ENCODE measurements around the gene KIAA0232. TPM values are rescaled to one million over a fixed set of nuclear protein-coding genes. Genes with fewer than 3 reads are reported as not detected.

KIAA0232 gene
- total and polyA plus RNA-seq, 12 donors = 12.8 to 89.6 (median 70.9) TPM

DNA sequence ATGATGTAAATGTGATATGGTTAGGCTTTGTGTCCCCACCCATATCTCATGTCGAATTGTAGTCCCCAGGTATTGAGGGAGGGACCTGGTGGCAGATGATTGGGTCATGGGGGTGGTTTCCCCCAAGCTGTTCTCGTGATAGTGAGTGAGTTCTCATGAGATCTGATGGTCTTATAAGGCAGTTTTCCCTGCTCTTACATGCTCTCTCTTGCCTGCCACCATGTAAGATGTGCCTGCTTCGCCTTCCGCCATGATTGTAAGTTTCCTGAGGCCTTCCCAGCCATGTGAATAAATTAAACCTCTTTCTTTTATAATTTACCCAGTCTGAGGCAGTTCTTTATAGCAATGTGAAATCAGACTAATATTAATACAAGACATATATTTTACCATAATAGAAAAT, 42.6 kb upstream of the KIAA0232 start:
- no peak for ATAC-seq
- H3K27ac ChIP-seq = no peak overlapping the region
- H3K27me3 ChIP-seq = no peaks in the 10 kb centered on the region
- H3K4me3 ChIP-seq = no peak overlapping the region
- WGBS, 2 donors = 85 to 89% methylated on average over 4 of the region's 4 CpGs
- no peaks in the 10 kb centered on the region for H3K4me1 ChIP-seq
- H3K36me3 ChIP-seq = no peaks in the 10 kb centered on the region
- H3K9me3 ChIP-seq = no peaks in the 10 kb centered on the region
- no peak for TF ChIP-seq CTCF (IDR thresholded peaks at IDR 0.05)
- intact Hi-C loops (cut with DNase I) = no loop called here
- no peak for DNase-seq

GRCh38 chr4:6740347-6740746, 42.2 kb upstream of the KIAA0232 start:
- Histone ChIP-seq H3K27ac (no peak overlapping the region), H3K4me3 (no peak overlapping the region), H3K36me3 (no peaks in the 10 kb centered on the region), H3K9me3 (no peaks in the 10 kb centered on the region), H3K27me3 (no peaks in the 10 kb centered on the region), H3K4me1 (no peaks in the 10 kb centered on the region)
- TF ChIP-seq CTCF (IDR thresholded peaks at IDR 0.05) = no peak
- ATAC-seq = no peak
- DNase-seq = no peak
- WGBS, 2 donors = 86 to 94% methylated on average over 8 of the region's 8 CpGs
- intact Hi-C loops (cut with DNase I) = no loop called here

GRCh38 chr4:6742507-6742906, 40.0 kb upstream of the KIAA0232 start:
- no peaks in the 10 kb centered on the region for H3K9me3 ChIP-seq
- intact Hi-C loops (cut with DNase I) = no loop called here
- peaks cover 7 to 12% (median 11%) of the 10 kb centered on the region in 9 donors for H3K4me1 ChIP-seq
- no peak for TF ChIP-seq CTCF (IDR thresholded peaks at IDR 0.05)
- H3K27ac ChIP-seq = no peak overlapping the region
- H3K27me3 ChIP-seq = no peaks in the 10 kb centered on the region
- no peak for ATAC-seq
- no peak for DNase-seq
- H3K36me3 ChIP-seq = no peaks in the 10 kb centered on the region
- 61 to 78% methylated on average over 2 of the region's 2 CpGs for WGBS, 2 donors
- H3K4me3 ChIP-seq = no peak overlapping the region

DNA sequence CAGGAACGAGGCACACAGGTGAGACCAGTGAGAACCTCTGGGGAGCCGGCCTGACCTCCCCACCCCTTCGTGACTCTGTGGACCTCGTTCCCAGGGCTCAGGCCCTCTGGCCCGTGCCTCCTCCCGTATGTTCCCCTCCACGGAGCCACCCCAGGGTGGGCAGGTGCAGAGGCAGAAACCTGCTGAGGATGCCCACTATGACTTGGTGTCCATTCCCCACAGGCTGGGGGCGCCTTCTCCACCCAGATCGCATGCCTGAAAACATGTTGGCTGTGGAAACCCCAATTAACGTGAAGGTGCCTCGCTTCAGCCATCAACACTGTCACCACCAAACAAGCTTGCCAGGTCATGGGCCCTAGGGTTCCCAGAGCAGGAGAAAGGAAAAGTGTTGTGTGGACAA, 39.5 kb upstream of the KIAA0232 start:
- WGBS, 2 donors = 73 to 77% methylated on average over 11 of the region's 11 CpGs

More for the DNA sequence above, 39.5 kb upstream of the KIAA0232 start:
- H3K27me3 ChIP-seq = no peaks in the 10 kb centered on the region
- no peaks in the 10 kb centered on the region for H3K9me3 ChIP-seq
- no peaks in the 10 kb centered on the region for H3K36me3 ChIP-seq
- DNase-seq (no peak), ATAC-seq (no peak)
- H3K27ac ChIP-seq = no peak overlapping the region
- H3K4me3 ChIP-seq = no peak overlapping the region
- peaks cover 10 to 17% (median 15%) of the 10 kb centered on the region in 9 donors for H3K4me1 ChIP-seq
- TF ChIP-seq CTCF (IDR thresholded peaks at IDR 0.05) = no peak
- intact Hi-C loops (cut with DNase I) = no loop called here

Measured in heart right ventricle (tissue), 16 donors.